ENCODE data around the gene CBLN3. TPM values are rescaled to one million over a fixed set of nuclear protein-coding genes. Genes with fewer than 3 reads are reported as not detected.

The CBLN3 gene
- total and polyA plus RNA-seq, 9 of the 15 experiments (the other 6 are each of a cell fraction or from before 2014, with no cell fraction given), result 0.05 to 0.59 (median 0.26) TPM; not detected in 1

DNA sequence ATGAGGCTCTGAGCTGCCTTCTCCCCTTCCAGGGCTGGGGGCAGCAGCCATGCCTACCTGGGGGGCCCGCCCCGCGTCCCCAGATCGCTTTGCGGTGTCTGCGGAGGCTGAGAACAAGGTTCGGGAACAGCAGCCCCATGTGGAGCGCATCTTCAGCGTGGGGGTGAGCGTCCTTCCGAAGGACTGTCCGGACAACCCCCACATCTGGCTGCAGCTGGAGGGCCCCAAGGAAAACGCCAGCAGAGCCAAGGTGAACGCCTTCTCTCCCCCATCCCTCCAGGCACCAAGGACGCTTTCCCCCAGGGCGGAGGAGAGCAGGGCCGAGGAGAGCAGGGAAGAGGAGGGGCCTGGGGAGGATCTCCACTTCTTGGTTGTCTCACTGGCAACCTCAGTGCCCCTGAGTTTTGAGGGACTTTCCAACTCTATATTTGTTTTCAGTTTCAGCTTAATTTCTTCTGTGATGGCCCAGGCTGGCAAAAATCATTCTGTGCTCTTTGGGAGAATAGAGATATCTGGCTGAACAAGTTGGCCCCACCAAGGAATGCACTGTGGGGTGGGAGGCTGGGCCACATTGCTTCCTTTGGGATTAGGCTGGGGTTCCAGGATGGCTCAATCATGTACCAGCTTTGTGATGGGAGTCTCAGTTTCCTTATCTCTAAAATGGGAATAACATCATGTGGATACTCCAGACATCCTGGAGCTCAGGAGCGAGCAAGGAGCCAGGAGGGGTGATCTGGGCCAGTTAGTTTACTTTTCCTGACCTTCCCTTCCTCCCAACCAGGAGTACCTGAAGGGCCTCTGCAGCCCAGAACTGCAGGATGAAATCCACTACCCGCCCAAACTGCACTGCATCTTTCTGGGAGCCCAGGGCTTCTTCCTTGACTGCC lies 1.5 kb upstream of the CBLN3 start:
- H3K36me3 ChIP-seq (ENCODE audit: control insufficient read depth, insufficient read depth, low read length), result peaks cover 18% of the 10 kb centered on the region; the same call in 2 of the 3 replicates
- ChIA-PET POLR2A (interaction anchor here (0.6 to 3.9 kb wide), 17 partner anchors 10 to 284 kb away, joined by 3 to 43 read pairs (median 5); partner anchors contain the start of genes ADCY4, SDR39U1 and TINF2), CTCF (ENCODE audit: low intra/inter-chr PET ratio) (interaction anchor here (1.3 to 1.9 kb wide), 2 partner anchors 96 to 103 kb away, joined by 5 to 19 read pairs; partner anchors contain the start of gene ADCY4)
- 0 out of 2 replicates have a peak overlapping the region, but pooled peaks have one; percentile 76 for H2AFZ ChIP-seq (ENCODE audit: low read depth, low read length)
- no peak for FAIRE-seq
- H3K9me3 ChIP-seq (replicated peaks; ENCODE audit: control insufficient read depth, insufficient read depth, low read depth, low read length), result no peaks in the 10 kb centered on the region
- ATAC-seq, result peak; percentile 60
- H3K27ac ChIP-seq (ENCODE audit: extremely low read depth, low read depth, low read length), result peak overlapping the region; percentile 85
- H3K4me1 ChIP-seq (replicated peaks in 1 of 2; ENCODE audit: control insufficient read depth in 2 of 2, insufficient read depth in 2 of 2, low read length in 2 of 2), result peaks cover 29 to 53% of the 10 kb centered on the region in 2 experiments
- H3K9ac ChIP-seq (ENCODE audit: insufficient read depth in 1 of 2, low read depth in 2 of 2, low read length in 2 of 2), result peak overlapping the region; percentile 84 to 91
- BruUV-seq (replicated peaks), result TSS peak; percentile 62
- peak overlapping the region; percentile 68 for H3K4me3 ChIP-seq
- H3K9me1 ChIP-seq (ENCODE audit: control insufficient read depth, insufficient read depth, low read length), result peaks cover 3% of the 10 kb centered on the region
- peak overlapping the region; percentile 92 for H3K4me2 ChIP-seq (ENCODE audit: insufficient read depth, low read length)
- peak in 3 of 4 experiments; percentile 23 to 52 (median 29) for DNase-seq (ENCODE audit: extremely low read depth in 1 of 4, low spot score in 3 of 4)
- peaks cover 5% of the 10 kb centered on the region; the same call in 1 of the 2 replicates for H4K20me1 ChIP-seq (replicated peaks; ENCODE audit: control insufficient read depth, insufficient read depth, low read length)
- in situ Hi-C loops (cut with MboI), result loop anchor here (5.0 to 10.0 kb wide), 3 partner anchors 99 to 376 kb away; partner anchors contain the start of genes CARMIL3 and TINF2
- intact Hi-C loops (cut with micrococcal nuclease), result loop anchor here (1.0 to 2.0 kb wide), 3 partner anchors 98 to 188 kb away; partner anchors contain the start of gene TINF2
- 6% methylated on average over 15 of the region's 19 CpGs for WGBS (ENCODE audit: insufficient coverage, low coverage, missing lambda C conversion rate)
- peaks cover 12% of the 10 kb centered on the region for H3K79me2 ChIP-seq (ENCODE audit: control insufficient read depth, insufficient read depth, low read length)
- H3K27me3 ChIP-seq (ENCODE audit: control insufficient read depth in 2 of 2, insufficient read depth in 2 of 2, low read length in 2 of 2), result no peaks in the 10 kb centered on the region
- 0 out of 2 replicates have a peak, but pooled peaks have one; percentile 2 for TF ChIP-seq EP400 (IDR thresholded peaks at IDR 0.05)
- no peak for TF ChIP-seq PHTF2 (CRISPR knock-in tag; IDR thresholded peaks at IDR 0.05)
- TF ChIP-seq TCF3 (CRISPR knock-in tag; IDR thresholded peaks at IDR 0.05), result peak; percentile 2; the same call in 1 of the 2 replicates
- TF ChIP-seq, protein P1, sequence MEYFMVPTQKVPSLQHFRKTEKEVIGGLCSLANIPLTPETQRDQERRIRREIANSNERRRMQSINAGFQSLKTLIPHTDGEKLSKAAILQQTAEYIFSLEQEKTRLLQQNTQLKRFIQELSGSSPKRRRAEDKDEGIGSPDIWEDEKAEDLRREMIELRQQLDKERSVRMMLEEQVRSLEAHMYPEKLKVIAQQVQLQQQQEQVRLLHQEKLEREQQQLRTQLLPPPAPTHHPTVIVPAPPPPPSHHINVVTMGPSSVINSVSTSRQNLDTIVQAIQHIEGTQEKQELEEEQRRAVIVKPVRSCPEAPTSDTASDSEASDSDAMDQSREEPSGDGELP (CRISPR knock-in tag; IDR thresholded peaks at IDR 0.05; ENCODE audit: borderline replicate concordance), result peak; percentile 19; the same call in 1 of the 2 replicates
- TF ChIP-seq, protein P2, sequence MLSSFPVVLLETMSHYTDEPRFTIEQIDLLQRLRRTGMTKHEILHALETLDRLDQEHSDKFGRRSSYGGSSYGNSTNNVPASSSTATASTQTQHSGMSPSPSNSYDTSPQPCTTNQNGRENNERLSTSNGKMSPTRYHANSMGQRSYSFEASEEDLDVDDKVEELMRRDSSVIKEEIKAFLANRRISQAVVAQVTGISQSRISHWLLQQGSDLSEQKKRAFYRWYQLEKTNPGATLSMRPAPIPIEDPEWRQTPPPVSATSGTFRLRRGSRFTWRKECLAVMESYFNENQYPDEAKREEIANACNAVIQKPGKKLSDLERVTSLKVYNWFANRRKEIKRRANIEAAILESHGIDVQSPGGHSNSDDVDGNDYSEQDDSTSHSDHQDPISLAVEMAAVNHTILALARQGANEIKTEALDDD (IDR thresholded peaks at IDR 0.05), result peak; percentile 8; the same call in 1 of the 2 replicates
- no peak for TF ChIP-seq ETV1 (tag; conservative IDR thresholded peaks at IDR 0.05; ENCODE audit: low read depth)
- peak; percentile 58 for TF ChIP-seq RBM25 (IDR thresholded peaks at IDR 0.05; ENCODE audit: low read depth, low read length, severe bottlenecking)
- TF ChIP-seq SIN3A (IDR thresholded peaks at IDR 0.05; ENCODE audit: borderline replicate concordance in 2 of 2, control insufficient read depth in 1 of 2, low read depth in 2 of 2, low read length in 2 of 2), result 0 out of 4 replicates have a peak, but pooled peaks of 1 of the 2 experiments have one; percentile 30
- no peak for TF ChIP-seq ZNF197 (CRISPR knock-in tag; IDR thresholded peaks at IDR 0.05; ENCODE audit: low read depth)
- TF ChIP-seq SMARCC2 (IDR thresholded peaks at IDR 0.05; ENCODE audit: low read depth), result no peak
- 0 out of 2 replicates have a peak, but pooled peaks have one; percentile 1 for TF ChIP-seq HDAC2 (IDR thresholded peaks at IDR 0.05)
- TF ChIP-seq, protein P3, sequence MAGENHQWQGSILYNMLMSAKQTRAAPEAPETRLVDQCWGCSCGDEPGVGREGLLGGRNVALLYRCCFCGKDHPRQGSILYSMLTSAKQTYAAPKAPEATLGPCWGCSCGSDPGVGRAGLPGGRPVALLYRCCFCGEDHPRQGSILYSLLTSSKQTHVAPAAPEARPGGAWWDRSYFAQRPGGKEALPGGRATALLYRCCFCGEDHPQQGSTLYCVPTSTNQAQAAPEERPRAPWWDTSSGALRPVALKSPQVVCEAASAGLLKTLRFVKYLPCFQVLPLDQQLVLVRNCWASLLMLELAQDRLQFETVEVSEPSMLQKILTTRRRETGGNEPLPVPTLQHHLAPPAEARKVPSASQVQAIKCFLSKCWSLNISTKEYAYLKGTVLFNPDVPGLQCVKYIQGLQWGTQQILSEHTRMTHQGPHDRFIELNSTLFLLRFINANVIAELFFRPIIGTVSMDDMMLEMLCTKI (IDR thresholded peaks at IDR 0.05; ENCODE audit: partially characterized antibody), result no peak
- TF ChIP-seq, protein P4, sequence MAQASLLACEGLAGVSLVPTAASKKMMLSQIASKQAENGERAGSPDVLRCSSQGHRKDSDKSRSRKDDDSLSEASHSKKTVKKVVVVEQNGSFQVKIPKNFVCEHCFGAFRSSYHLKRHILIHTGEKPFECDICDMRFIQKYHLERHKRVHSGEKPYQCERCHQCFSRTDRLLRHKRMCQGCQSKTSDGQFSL (CRISPR knock-in tag; IDR thresholded peaks at IDR 0.05), result peak; percentile 5; the same call in 1 of the 2 replicates
- TF ChIP-seq, protein P4 (tag; IDR thresholded peaks at IDR 0.05), result peak in 1 of 2 experiments; percentile 21; a peak in 1 of 4 replicates
